Measurements from ENCODE around the gene LETM1.

The LETM1 gene

GRCh38 chr4:1826531-1827350, 29.2 kb downstream of the LETM1 start:
- no peak for DNase-seq (ENCODE audit: low spot score)

- DNase-seq (ENCODE audit: low spot score), result no peak
These were observed 30.6 kb downstream of the LETM1 start for GRCh38 chr4:1825326-1825725.

DNA sequence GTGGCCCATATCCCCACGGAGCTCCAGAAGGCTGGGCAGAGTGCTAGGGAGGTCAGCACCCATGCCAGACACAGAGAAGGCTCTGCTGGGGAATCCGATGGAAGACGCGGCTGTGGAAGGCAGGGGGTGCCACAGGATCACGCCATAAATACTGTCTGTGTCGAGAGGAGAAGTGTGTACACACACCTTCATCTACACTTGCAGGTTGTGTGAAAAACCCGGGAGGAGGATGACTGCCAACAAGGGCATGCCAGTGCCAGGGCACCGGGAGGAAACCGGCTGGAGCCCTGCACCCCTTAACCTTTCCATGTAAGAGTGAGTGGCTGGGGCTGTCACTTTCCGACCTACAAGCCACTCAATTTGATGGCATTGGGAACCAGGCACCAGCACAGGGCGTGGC, 31.2 kb downstream of the LETM1 start:
- no peak for DNase-seq (ENCODE audit: low spot score)

DNA sequence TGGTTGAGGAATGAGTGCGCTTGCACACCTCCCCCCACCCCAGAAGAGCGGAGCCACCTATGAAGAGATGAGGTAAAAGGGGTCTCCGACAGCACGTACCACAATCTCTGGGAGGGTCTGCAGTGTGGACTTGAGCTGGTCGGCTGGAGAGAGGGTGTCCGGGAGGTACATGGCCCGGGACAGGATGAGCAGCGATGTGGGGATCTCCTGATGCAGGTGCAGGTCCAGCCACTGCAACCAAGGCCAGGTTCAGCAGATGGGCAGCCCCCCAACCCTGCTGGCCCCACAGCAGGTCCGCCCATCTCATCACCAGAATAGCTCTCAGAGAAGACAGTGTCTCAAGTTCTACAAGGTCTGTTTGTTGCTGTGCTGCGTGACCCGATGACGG, 32.4 kb downstream of the LETM1 start:
- DNase-seq (ENCODE audit: low spot score), result no peak

DNA sequence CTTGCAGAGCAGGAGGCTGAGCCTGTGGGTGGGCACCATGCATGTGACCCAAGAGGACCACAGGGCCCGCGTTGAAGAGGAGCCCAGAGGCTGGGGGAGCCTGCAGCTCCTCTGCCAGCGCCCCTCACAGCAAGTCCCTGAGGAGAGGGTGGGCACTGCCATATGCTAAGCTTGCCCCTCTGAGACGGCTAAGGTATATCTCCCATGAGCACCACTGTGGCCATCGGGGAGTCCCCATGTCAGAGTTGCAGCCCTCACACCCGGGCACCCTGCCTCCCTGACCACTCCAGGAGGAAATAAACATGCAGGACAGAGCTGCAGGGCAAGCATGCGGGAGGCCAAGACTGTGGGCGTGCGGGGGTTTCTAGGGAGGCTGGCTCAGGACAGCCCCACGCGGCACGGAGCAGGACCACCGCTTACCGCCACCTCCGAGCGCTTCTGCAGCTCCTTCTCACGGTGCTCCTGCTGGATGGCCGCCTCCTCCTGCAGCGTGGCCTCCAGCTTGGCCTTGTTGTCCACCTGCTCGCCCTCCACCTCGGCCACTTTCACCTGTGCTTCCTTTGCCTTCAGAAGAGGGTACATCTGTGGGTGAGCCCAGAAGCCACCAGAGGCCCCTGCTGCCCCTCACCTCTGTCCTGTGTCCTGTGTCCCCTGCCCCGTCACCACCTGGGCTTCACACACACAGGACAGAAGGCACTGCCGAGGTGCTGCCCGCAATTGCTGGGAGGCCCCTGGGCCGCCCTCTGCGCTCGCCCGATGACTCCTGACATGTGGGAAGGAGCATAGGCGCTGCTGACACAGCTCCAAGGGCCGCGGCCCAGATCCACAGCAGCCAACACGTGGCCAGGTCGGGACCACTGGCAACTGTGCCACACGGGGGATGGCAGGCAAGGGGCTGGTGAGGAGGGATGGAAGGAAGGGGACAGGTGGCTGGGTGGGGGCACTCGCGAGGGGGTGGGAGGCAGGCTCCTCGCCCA, 33.1 kb downstream of the LETM1 start:
- no peak for DNase-seq (ENCODE audit: low spot score)

DNA sequence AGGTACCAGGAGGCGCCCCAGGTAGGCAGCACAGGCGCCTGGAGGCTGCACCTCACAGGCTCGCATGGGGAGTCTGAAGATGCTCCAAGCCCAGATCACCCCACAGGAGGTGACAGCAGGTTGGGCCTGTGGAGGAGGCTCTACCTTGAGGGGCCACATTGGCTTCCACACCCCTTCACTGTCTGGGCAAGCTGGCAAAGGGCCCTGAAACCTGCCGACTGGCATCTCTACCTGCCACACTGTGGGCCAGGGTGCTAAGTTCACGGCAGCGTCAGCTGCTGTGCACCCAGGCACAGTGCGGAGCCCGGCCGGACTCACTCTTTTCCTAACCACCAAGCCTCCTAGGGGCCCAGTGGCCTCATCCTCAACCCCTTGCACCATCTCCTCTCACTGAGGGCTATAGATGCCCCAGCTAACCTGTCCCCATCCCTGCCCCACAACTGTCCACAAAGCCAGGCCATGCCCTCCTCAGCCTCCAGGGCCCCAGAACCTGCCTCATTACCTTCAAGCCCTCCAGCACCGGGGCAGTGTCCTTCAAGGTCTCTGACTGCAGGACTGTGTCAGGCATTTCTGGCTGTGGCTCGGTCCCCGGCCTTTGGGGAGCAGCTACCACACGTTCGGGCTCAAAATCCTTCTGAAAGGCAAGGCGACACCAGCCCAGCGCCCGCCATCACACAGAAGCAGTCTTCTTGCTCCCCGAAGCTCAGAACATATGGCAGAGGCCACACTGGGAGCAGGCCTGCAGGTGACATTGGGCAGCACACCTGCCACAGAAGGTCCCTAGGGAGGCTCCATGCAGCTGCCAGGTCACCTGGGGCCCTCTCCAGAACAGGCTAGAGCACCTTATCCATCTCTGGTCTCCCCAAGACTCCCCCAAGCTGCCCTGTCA, 34.0 kb downstream of the LETM1 start:
- no peak for DNase-seq (ENCODE audit: low spot score)

GRCh38 chr4:1819816-1820215, 36.1 kb downstream of the LETM1 start:
- DNase-seq (ENCODE audit: low spot score), result no peak

GRCh38 chr4:1819284-1819683, 36.7 kb downstream of the LETM1 start:
- no peak for DNase-seq (ENCODE audit: low spot score)

DNA sequence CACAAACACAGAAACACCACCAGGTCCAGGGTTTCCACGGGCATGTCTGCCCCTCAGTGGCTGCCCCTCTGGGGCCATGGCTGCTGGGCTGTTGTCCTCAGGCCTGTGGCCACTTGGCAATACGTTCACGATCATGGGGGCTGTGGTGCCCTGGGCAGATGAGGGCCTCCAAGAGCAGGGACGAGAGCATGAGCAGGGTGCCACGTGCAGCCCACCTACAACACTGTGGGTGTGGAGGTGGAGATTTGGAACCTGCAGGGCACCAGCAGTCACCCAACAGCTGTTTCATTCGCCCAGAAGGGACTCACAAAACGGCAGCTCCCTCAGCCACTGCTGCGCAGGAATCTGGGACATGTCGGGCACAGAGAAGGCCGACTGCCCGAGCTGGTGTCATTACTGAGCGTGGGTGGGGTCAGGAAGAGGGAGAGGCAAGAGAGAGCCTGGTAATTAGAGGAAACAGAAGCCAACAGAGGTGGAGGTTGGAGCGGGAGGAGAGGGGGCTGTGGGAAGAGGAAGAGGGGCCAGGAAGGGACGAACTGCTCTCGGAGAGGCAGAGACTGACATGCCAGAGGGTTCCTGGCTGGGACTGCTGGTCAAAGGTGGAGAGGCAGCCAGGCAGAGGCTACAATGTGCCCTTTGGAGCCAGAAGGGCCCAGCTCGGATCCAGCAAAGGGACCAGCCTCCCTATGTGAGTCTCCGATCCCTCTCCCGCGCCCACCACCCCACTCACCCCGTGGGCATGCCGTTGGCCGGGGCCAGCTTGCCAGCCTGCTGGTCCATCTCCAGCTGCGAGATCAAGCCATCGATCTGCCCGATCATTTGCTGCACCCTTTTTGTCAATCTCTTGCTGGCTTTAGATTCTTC, 39.7 kb downstream of the LETM1 start:
- no peak for DNase-seq (ENCODE audit: low spot score)

GRCh38 chr4:1815096-1815996, 40.6 kb downstream of the LETM1 start:
- DNase-seq (ENCODE audit: low spot score), result no peak

DNA sequence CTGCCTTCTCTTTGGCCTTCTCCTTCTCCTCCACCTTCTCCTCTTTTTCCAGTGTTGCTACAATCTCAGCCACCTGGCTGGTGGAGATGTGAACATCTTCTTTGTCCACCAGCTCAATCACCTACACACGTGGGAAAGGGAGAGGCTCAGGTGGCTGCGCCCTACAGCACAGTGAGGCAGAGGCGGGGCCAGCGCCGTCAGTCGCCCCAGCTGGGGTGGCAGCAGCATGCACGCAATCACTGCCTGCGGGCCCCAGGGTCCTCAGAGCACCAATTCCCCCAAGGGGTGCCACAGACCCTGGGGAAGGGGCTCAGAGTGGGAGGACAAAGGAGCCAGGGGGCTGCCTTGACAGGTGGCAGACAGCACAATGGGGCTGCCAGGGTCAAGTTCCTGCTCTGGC, 41.5 kb downstream of the LETM1 start:
- DNase-seq (ENCODE audit: low spot score), result no peak

DNA sequence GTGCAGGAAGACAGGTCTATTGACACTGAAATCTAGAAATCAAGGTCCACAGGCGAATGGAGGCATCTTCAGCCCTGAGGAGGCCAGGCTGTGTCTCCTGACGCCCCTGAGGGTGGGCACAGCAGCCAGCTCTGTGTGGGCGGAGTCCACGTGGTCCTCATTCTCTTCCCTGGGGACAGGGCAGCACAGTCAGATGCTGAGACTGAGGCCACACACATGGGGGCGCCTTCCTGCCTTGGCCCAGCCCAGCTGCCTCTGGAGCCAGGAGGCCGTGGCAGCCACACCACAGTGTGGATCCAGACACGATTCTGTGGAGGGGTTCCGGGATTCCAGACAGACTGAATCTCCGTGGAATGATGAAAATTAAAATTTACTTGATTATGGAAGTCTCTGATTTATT, 42.0 kb downstream of the LETM1 start:
- DNase-seq (ENCODE audit: low spot score), result no peak

DNA sequence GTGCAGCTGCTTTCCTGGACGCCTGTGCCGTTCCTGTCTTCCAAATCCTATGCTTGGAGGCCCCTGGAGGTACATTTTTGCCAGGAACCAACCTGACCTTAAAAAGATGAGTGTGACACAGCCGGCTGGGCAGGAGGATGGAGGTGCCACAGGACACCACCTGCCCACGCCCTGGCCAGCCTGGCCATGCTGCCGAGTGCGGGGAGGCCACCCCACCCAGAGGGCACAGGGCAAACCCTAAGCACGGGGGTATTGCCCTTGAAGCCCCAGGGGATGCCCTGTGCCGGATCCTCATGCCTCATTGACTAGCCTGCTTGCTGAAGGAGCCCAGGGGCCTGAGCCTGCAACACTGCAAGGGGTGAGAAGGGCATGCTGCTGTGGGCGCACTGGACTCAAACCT, 42.7 kb downstream of the LETM1 start:
- no peak for DNase-seq (ENCODE audit: low spot score)

- DNase-seq (ENCODE audit: low spot score), result no peak
These were observed 43.2 kb downstream of the LETM1 start for GRCh38 chr4:1812720-1813119.

- DNase-seq (ENCODE audit: low spot score), result no peak
These were observed 45.2 kb downstream of the LETM1 start for GRCh38 chr4:1810765-1811164.

DNA sequence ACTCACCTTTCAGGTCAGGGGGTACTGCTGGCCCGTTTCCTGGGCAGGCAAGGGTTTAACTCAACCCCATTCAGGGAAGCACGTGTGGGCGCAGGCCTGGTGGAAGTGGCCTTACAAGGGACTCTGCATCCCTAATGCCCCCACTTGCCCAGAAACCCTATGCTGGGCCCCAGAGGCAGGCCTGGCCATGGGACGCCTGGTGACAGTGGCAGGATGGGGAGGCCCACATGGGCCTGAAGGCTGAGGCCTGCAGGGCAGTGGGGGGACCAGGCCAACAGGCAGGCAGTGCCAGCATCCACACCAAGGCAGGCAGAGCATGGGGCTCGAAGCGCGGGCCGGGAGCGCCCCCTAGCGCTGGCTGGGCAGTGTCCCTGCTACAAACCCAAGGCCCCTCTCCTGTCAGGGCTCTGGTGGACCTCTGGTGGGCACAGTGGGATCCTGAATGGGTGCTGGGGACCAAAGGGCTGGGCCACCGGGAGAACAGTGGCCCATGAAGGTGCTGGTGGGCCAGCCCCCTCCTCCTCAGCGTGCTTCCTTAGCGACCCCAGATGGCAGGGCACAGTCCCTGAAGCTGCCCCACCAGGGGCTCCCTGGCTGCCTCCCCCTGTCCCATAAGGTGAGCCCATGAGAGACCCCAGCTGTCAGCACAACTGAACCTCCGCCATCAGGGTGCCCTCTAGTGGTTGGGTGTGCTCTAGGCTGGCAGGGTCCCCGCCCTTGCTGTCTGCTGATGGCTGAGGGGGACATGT, 46.0 kb downstream of the LETM1 start:
- peak; percentile 87 for DNase-seq (ENCODE audit: low spot score)

DNA sequence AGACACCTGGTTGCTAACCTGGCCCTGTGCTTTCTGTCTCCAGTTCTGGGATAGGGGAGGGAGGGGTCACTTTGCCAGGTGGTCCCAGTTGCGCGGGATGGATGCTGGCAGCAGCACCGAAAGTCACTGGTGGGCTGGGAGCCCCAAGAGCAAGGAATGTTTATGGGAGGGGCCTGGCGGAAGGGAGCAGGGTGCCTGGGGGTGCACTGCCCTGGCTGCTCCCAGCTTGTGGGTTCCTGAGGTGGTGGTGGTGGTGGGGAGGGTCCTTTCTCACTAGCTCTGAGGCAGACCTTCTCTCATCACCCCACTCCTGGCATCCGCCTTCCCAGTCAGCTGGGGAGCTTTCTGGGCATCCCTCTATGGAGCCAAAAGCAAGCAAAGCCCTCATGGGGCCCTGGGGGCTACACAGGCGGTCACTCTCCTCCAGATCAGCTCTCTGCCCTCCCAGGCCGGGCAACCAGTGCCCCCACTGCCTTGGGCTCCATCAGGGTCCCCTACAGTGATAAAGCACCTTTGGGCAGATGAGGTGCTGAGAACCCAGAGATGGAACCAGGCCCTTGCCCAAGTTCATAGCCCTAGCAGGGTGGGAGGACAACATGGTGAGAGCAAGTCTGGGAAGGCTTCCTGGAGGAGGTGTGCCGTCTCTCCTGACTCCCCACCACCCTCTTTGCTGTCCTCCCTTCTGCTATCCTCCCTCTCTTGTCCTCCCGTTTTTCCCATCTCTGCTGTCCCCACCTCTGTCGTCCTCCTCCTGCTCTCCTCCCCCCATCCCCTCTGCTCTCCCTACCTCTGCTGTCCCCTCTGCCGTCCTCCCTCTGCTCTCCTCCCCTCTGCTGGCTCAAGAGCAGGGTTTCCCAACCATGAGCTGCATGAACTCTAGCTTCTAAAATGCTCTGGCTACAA, 46.9 kb downstream of the LETM1 start:
- DNase-seq (ENCODE audit: low spot score), result no peak

- DNase-seq (ENCODE audit: low spot score), result no peak
These were observed 47.6 kb downstream of the LETM1 start for GRCh38 chr4:1808396-1808795.

All from AG08395 (cell line).